Muscle layer of duodenum (tissue), 2 donors: ENCODE measurements around the gene PDZD8.

Source experiments
- H3K27ac ChIP-seq: one replicate; pipeline ENCODE4 v1.7.0; 2013; ENCODE audit warnings: mild to moderate bottlenecking, low read length
- H3K27me3 ChIP-seq: one replicate; pipeline ENCODE4 v1.7.0; 2013; ENCODE audit warnings: low read depth, mild to moderate bottlenecking, control low read depth, low read length
- H3K36me3 ChIP-seq, 2 donors: one replicate each; pipeline ENCODE4 v1.7.0; 2013; ENCODE audit warnings: low read length in 2 of 2, control low read depth in 1 of 2, mild to moderate bottlenecking in 1 of 2; ENCODE audit not compliant: insufficient read depth in 2 of 2, control insufficient read depth in 1 of 2
- H3K4me1 ChIP-seq, 2 donors: one replicate each; pipeline ENCODE4 v1.7.0; 2013; ENCODE audit warnings: low read length in 2 of 2, mild to moderate bottlenecking in 2 of 2, control low read depth in 1 of 2, moderate library complexity in 1 of 2; ENCODE audit not compliant: insufficient read depth in 2 of 2, control insufficient read depth in 1 of 2
- H3K4me3 ChIP-seq, 2 donors: one replicate each; pipeline ENCODE4 v1.7.0; 2013; ENCODE audit warnings: low read length in 2 of 2, low read depth in 1 of 2, mild to moderate bottlenecking in 1 of 2
- H3K9me3 ChIP-seq, 2 donors: one replicate each; pipeline ENCODE4 v1.7.0; 2013; ENCODE audit warnings: low read length in 2 of 2, control low read depth in 1 of 2, mild to moderate bottlenecking in 1 of 2; ENCODE audit not compliant: control insufficient read depth in 1 of 2
- donor health status: healthy.

PDZD8 gene

DNA sequence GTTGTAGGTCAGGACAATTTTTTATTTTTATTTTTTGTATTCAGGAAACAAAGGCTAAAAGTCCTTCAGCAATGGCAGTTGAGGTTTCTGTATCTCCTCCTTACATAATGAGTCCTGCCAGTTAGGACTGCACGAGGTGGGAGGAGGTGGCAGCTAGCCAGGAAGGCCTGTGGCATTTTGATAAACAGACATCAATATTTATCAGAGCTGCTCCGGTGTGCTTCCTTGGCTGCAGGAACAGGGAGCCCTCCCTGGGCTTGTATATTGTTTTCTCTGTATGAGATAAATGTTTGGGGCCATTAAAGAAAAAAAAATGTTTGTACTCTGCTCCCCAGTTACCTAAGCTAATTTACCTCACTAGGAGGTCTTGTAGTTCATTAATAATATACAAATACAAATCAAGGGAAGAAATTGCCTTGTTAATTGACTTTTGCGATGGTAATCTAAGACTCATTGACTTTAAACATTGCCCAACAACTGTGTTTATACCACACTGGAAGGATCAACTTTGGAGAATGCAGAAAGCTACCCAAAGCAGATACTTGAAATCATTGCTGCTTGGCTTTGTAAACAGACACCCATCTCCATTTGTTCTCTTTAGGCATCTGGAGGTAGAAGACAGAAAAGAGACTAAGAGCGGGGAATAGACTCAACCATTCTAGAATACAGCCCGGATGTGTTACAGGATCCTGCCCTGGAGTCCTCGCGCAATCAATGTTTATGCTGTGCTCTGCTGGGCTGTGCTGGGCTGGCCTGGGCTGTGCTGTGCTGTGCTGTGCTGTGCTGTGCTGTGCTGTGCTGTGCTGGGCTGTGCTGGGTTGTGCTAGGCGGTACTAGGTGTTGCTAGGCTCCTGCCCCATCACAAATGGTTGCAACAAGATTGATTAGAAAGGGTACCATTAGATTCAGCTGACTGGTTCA is 36.5 kb upstream of the PDZD8 start:
- no peak overlapping the region for H3K4me3 ChIP-seq

DNA sequence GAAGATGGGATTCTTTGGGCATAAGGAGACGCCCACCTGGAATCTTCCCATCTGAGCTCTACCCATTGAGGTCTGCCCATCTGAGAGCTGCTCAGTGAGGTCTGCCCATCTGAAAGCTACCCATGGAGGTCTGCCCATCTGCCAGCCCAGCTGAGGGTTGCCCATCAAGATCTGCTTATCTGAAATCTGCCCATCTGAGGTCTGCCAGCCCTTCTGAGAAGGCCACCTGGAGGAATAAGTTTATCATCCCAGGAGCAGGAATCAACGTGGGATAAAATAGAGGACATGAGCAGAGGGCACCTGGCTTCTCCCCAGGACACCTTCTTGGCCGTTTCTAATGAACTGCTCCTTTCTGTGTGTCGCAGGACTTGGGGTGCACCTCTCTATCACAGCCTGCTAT is 35.3 kb upstream of the PDZD8 start:
- no peaks in the 10 kb centered on the region for H3K27me3 ChIP-seq
- no peak overlapping the region for H3K27ac ChIP-seq
- no peaks in the 10 kb centered on the region for H3K9me3 ChIP-seq
- peaks cover 0 to 5% of the 10 kb centered on the region in 2 donors for H3K4me1 ChIP-seq
- H3K4me3 ChIP-seq: no peak overlapping the region
- H3K36me3 ChIP-seq: no peaks in the 10 kb centered on the region

More for the DNA sequence above, 36.5 kb upstream of the PDZD8 start:
- no peak overlapping the region for H3K27ac ChIP-seq
- H3K36me3 ChIP-seq: no peaks in the 10 kb centered on the region
- H3K4me1 ChIP-seq: peaks cover 0 to 5% of the 10 kb centered on the region in 2 donors
- H3K27me3 ChIP-seq: no peaks in the 10 kb centered on the region
- no peaks in the 10 kb centered on the region for H3K9me3 ChIP-seq

GRCh38 chr10:117409549-117410305 is 34.5 kb upstream of the PDZD8 start:
- Histone ChIP-seq H3K27ac (no peak overlapping the region), H3K4me1 (peaks cover 0 to 5% of the 10 kb centered on the region in 2 donors), H3K36me3 (no peaks in the 10 kb centered on the region), H3K9me3 (no peaks in the 10 kb centered on the region), H3K27me3 (no peaks in the 10 kb centered on the region), H3K4me3 (no peak overlapping the region)

DNA sequence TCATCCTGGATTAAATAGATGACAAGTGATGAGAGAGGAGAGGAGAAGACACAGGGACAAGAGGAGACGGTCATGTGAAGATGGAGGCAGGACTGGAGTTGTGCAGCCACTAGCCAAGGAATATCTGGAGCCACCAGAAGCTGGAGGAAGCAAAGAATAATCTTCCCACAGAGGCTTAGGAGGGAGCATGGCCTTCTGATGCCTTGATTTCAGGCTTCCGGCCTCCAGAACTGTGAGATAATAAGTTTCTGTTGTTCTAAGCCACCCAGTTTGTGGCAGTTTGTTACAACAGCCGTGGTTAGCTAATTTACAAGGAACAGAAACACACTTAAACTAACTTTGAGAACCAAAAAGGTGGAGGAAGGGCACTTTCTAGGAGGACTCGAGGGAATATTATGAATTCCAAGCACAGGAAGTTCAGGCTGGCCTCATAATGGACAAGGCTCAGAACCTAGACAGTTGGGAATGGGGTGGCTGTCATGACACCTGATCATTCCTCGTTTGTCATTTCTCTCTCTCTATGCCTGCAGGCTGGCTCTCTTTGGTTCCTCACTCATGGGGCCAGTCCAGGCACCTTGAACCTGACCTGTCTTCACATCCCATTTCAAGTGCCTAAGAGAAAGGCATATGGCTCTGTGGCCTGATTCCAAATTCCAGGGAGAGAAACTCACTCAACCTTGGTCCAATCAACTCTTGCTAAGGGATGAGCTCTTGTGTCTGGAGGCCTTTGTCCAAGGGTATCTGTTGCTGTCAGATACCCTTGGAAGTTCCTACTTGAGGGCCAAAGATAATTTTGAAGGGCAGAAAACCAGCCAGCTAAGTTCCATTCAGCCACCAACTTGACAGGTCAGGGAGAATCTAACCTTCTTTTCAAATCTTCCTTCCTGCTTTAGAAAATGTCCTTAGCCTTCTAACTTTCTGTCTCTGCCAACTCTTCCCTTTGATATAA is 33.5 kb upstream of the PDZD8 start:
- no peaks in the 10 kb centered on the region for H3K9me3 ChIP-seq
- no peaks in the 10 kb centered on the region for H3K36me3 ChIP-seq
- no peak overlapping the region for H3K4me3 ChIP-seq
- H3K27me3 ChIP-seq: no peaks in the 10 kb centered on the region
- no peak overlapping the region for H3K27ac ChIP-seq
- H3K4me1 ChIP-seq: peaks cover 0 to 5% of the 10 kb centered on the region in 2 donors

- no peaks in the 10 kb centered on the region for H3K27me3 ChIP-seq
- no peak overlapping the region for H3K4me3 ChIP-seq
- no peaks in the 10 kb centered on the region for H3K9me3 ChIP-seq
- no peaks in the 10 kb centered on the region for H3K4me1 ChIP-seq
- H3K27ac ChIP-seq: no peak overlapping the region
- no peaks in the 10 kb centered on the region for H3K36me3 ChIP-seq
Observed at GRCh38 chr10:117405730-117406129, 30.5 kb upstream of the PDZD8 start.

DNA sequence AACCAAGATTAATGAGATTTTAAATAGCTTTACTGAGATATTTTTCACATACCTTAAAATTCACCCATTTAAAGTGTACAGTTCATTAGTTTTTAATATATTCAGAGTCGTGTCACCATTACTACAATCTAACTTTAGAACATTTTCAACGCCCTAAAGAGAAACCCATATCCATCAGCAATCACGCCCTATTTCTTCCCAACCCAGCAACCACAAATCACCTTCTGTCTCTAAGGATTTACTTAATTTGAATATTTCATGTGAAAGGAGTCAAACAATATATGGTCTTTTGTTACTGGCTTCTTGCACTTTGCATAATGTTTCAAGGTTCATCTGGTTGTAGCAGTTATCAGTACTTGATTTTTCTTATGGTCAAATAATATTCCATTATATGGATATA is 25.1 kb upstream of the PDZD8 start:
- Histone ChIP-seq H3K4me1 (no peaks in the 10 kb centered on the region), H3K27ac (no peak overlapping the region), H3K36me3 (no peaks in the 10 kb centered on the region), H3K27me3 (no peaks in the 10 kb centered on the region), H3K4me3 (no peak overlapping the region), H3K9me3 (no peaks in the 10 kb centered on the region)

DNA sequence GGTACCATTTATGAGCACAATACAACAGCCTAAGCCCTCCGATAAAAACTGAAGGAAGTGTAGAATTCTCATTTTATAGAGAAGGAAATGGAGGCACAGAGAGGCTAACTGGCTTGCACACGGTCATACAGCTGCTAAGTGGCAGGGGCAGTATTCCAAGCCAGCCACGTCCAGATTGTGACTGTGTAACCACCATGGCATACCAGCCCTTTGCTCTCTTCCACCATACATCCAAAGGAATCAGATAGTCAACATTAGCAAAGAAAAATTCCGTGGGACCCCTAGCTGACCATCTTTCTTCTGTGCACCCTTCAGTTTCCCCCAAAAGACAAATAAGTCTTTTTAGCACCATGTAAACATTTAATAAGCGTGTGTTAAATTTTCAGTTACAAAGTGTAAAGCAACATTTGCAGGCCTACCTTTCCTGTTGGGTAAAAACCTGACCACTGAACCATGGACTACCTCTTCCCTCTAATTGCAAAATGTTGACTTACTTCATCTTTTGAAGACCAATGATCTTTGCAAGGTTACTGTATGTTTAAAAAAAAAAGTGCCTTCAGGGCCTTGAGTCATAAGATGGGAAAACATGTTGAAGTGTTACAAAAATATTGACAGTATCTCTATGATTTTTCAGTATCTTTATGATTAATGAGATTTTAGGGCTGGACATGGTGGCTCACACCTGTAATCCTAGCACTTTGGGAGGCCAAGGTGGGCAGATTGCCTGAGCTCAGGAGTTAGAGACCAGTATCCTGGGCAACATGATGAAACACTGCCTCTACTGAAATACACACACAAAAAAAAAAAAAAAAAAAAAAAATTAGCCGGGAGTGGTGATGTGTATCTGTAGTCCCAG is 24.3 kb upstream of the PDZD8 start:
- H3K36me3 ChIP-seq: no peaks in the 10 kb centered on the region
- no peak overlapping the region for H3K27ac ChIP-seq
- H3K27me3 ChIP-seq: no peaks in the 10 kb centered on the region
- no peaks in the 10 kb centered on the region for H3K4me1 ChIP-seq
- no peak overlapping the region for H3K4me3 ChIP-seq
- H3K9me3 ChIP-seq: no peaks in the 10 kb centered on the region

DNA sequence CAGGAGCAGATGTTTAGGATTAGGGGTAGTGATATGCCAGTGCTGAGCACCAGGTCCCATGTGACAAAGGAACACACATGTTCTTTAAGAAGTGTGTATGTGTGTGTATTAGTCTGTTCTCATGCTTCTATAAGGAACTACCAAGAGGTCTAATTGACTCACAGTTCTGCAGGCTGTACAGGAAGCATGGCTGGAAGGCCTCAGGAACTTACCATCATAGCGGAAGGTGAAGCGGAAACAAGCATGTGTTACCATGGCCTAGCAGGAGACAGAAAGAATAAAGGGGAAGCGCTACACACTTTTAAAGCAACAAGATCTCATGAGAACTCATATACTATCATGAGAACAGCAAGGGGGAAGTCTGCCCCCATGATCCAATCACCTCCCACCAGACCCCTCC is 22.8 kb upstream of the PDZD8 start:
- H3K4me1 ChIP-seq: no peaks in the 10 kb centered on the region
- no peaks in the 10 kb centered on the region for H3K9me3 ChIP-seq
- no peaks in the 10 kb centered on the region for H3K27me3 ChIP-seq
- no peak overlapping the region for H3K27ac ChIP-seq
- no peak overlapping the region for H3K4me3 ChIP-seq
- H3K36me3 ChIP-seq: no peaks in the 10 kb centered on the region

GRCh38 chr10:117391436-117392205 is 16.4 kb upstream of the PDZD8 start:
- Histone ChIP-seq H3K36me3 (no peaks in the 10 kb centered on the region), H3K27me3 (no peaks in the 10 kb centered on the region), H3K4me3 (no peak overlapping the region), H3K4me1 (no peaks in the 10 kb centered on the region), H3K27ac (no peak overlapping the region), H3K9me3 (no peaks in the 10 kb centered on the region)

DNA sequence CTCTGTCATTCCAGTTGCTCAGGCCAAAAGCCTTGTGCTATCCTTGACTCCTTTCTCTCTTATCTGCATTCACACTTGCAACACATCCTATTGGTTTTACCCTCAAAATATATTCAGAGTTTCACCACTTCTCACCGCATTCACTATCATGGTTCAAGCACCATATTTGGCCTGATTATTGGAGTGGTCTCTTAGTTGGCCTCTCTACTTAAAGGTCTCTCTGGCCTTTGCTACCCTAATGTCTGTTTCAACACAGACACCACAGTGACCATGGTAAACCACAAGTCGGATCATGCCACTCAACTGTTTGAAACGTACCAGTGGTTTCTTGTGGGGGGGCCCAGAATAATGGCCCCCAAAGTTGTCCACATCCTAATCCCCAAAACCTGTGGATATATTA is 15.2 kb upstream of the PDZD8 start:
- no peak overlapping the region for H3K27ac ChIP-seq
- H3K9me3 ChIP-seq: no peaks in the 10 kb centered on the region
- no peaks in the 10 kb centered on the region for H3K36me3 ChIP-seq
- no peaks in the 10 kb centered on the region for H3K27me3 ChIP-seq
- H3K4me1 ChIP-seq: no peaks in the 10 kb centered on the region
- no peak overlapping the region for H3K4me3 ChIP-seq
